ENCODE data around the gene RPP21.
A peak's percentile ranks its signal among the peaks of the same experiment; 100 is the strongest.

RPP21 gene

DNA sequence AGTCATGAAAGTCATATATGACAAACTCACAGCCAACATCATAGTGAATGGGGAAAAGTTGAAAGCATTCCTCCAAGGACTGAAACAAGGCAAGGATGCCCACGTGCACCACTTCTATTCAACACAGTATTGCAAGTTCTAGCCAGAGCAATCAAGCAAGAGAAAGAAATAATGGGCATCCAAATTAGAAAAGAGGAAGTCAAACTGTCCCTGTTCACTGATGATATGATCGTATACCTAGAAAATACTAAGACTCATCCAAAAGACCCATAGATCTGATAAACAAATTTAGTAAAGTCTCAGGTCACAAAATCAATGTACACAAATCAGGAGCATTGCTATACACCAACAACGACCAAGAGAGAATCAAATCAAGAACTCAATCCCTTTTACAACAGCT lies 41.2 kb downstream of the RPP21 start:
- DNase-seq: no peak

DNA sequence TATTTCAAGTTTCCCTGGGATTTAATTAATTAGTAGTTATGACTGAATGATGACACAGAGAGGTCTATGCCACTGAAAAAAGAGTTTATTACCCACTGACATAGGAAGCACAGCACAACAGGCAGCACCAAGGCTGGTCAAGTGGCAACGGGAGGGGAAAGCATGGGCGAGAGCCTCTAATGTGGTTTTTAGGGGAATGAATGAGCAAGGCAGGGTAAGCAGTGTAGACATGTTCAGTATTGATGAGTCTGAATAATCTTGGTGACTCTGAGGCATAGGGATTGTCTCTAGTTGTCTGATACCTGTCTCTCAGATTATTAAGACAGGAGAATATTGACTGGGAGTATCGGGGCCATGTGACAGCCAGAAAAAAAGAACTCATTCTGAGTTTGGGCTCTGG lies 46.3 kb downstream of the RPP21 start:
- no peak for DNase-seq

DNA sequence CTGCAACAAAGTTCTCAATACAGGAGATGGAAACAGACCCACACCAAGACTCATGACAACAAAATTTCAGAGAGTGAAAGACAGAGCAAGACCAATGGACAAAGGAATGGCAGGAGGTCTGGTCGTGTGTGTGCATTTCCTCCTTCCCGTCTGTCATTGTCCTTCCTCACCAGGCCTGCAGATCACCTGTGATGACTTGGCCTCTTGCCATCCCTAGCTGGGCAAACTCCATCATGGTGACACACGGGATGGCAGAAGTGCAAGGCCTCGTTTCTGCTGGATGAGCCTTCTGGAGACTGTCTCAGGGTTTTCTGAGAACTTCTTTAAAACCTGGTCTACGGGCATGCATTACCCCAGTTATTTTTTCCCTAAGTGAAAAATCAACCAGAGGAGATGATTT lies 49.2 kb downstream of the RPP21 start:
- DNase-seq: peak; percentile 83

Data from NCI-H69 (cell line).